OCI-LY1 (cell line): ENCODE measurements around the gene STON2.

ENCODE experiments used
- EZH2 ChIP-seq: fragments of 200-600 bp; sonication (generic), shearing (Covaris generic); IDR thresholded peaks from 2 replicates; pipeline ENCODE4 v1.8.0; 2017; ENCODE audit warnings: borderline replicate concordance, mixed run types, mild to moderate bottlenecking, antibody characterized with exemption, low read length, moderate library complexity, mixed read lengths
- TF ChIP-seq, protein P1 (sequence below): fragments of 200-600 bp; sonication (generic), shearing (Covaris generic); IDR thresholded peaks from 2 replicates; pipeline ENCODE4 v1.5.1; 2017; ENCODE audit warnings: mild to moderate bottlenecking, antibody characterized with exemption, low read length, moderate library complexity, mixed read lengths

DNA sequence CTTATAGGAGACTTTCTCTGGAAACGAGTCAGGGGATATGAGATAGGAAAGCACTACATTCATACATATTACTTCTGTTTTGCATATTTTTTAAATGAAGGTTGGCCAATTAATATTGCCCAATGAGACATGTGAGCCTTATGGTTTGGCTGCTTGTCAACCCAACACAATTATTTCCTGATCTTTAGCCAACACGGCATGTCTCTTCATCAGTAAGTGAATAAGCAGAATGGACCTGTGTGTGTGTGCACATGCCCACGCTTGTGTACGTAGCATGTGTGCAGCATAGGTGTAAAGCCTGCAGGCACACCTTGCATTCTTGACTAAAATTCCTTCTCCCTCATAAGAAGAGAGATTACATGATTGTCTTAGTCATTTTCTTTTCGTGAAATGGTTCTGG, 88.3 kb downstream of the STON2 start:
- TF ChIP-seq, protein P1, sequence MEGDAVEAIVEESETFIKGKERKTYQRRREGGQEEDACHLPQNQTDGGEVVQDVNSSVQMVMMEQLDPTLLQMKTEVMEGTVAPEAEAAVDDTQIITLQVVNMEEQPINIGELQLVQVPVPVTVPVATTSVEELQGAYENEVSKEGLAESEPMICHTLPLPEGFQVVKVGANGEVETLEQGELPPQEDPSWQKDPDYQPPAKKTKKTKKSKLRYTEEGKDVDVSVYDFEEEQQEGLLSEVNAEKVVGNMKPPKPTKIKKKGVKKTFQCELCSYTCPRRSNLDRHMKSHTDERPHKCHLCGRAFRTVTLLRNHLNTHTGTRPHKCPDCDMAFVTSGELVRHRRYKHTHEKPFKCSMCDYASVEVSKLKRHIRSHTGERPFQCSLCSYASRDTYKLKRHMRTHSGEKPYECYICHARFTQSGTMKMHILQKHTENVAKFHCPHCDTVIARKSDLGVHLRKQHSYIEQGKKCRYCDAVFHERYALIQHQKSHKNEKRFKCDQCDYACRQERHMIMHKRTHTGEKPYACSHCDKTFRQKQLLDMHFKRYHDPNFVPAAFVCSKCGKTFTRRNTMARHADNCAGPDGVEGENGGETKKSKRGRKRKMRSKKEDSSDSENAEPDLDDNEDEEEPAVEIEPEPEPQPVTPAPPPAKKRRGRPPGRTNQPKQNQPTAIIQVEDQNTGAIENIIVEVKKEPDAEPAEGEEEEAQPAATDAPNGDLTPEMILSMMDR, result no peak
- no peak for TF ChIP-seq EZH2
